H1 (cell line): Measurements from ENCODE around the gene NIPAL1.

Experiments used
- CEBPB ChIP-seq: IDR thresholded peaks from 2 replicates; pipeline ENCODE4 v1.6.1; 2012; ENCODE audit warnings: low read depth, low read length
- EZH2 ChIP-seq: fragments of 200-600 bp; sonication (generic); IDR thresholded peaks from 2 replicates; pipeline ENCODE4 v1.7.1; 2012; ENCODE audit warnings: low read depth, mild to moderate bottlenecking, moderate library complexity, low read length, inconsistent platforms; ENCODE audit not compliant: severe bottlenecking
- POLR2A ChIP-seq, 2 experiments: IDR thresholded peaks; 1 replicate in 1 of 2; 2 replicates in 1 of 2; pipeline ENCODE4 v1.6.1; 2011; ENCODE audit warnings: low read depth in 2 of 2, low read length in 2 of 2, mild to moderate bottlenecking in 2 of 2; ENCODE audit errors: control extremely low read depth in 1 of 2
- SAP30 ChIP-seq: fragments of 300-600 bp; sonication (generic); IDR thresholded peaks from 2 replicates; pipeline ENCODE4 v1.7.1; 2012; ENCODE audit warnings: low read length, moderate library complexity, mild to moderate bottlenecking, inconsistent platforms; ENCODE audit not compliant: insufficient read depth, insufficient replicate concordance
- SIN3A ChIP-seq, 2 experiments: IDR thresholded peaks in 1 of 2; conservative IDR thresholded peaks in 1 of 2; 2 replicates each; pipeline ENCODE4 v1.6.1; 2011 to 2012; ENCODE audit warnings: low read length in 2 of 2, improper control_type of control experiment in 1 of 2, low read depth in 1 of 2, mild to moderate bottlenecking in 1 of 2
- SUZ12 ChIP-seq: fragments of 200-600 bp; sonication (generic); IDR thresholded peaks from 2 replicates; pipeline ENCODE4 v1.6.1; 2012; ENCODE audit warnings: mild to moderate bottlenecking, inconsistent platforms, low read length, moderate library complexity, mixed read lengths
- TF ChIP-seq, protein P1 (sequence below), 3 experiments: IDR thresholded peaks; 1 replicate in 2 of 3; 2 replicates in 1 of 3; pipeline versions ENCODE4 v1.5.1 to v1.6.1; 2011; ENCODE audit warnings: low read length in 3 of 3, mild to moderate bottlenecking in 3 of 3, inconsistent platforms in 2 of 3, low read depth in 1 of 3, moderate library complexity in 1 of 3; ENCODE audit not compliant: insufficient read depth in 1 of 3; ENCODE audit errors: control extremely low read depth in 1 of 3

DNA sequence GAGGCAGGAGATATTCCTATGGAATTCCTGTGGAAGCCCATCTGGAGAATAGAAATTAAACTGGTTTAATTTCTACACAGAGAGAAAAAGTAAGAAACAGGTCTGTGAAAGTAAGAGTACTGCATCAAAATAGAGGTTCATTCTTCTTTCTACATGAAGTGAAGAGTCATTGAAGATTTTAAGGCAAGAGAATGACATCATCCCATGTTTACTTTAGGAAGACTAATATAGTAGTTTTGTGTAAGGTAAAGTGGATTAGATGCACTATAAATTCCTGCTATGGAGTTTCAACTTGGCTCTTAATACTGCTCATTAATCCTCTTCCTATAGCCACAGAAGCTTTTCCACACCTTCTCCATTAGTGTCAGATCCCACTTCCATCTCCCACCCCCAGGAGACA, 47.7 kb upstream of the NIPAL1 start:
- no peak for TF ChIP-seq EZH2
- no peak for TF ChIP-seq POLR2A (IDR thresholded peaks at IDR 0.05; ENCODE audit: control extremely low read depth in 1 of 2, low read depth in 2 of 2, low read length in 2 of 2)
- no peak for TF ChIP-seq SIN3A (conservative IDR thresholded peaks at IDR 0.05 in 1 of 2, IDR thresholded peaks at IDR 0.05 in 1 of 2; ENCODE audit: low read depth in 1 of 2, low read length in 2 of 2)
- TF ChIP-seq SAP30: no peak
- TF ChIP-seq CEBPB: no peak
- TF ChIP-seq, protein P1, sequence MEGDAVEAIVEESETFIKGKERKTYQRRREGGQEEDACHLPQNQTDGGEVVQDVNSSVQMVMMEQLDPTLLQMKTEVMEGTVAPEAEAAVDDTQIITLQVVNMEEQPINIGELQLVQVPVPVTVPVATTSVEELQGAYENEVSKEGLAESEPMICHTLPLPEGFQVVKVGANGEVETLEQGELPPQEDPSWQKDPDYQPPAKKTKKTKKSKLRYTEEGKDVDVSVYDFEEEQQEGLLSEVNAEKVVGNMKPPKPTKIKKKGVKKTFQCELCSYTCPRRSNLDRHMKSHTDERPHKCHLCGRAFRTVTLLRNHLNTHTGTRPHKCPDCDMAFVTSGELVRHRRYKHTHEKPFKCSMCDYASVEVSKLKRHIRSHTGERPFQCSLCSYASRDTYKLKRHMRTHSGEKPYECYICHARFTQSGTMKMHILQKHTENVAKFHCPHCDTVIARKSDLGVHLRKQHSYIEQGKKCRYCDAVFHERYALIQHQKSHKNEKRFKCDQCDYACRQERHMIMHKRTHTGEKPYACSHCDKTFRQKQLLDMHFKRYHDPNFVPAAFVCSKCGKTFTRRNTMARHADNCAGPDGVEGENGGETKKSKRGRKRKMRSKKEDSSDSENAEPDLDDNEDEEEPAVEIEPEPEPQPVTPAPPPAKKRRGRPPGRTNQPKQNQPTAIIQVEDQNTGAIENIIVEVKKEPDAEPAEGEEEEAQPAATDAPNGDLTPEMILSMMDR (IDR thresholded peaks at IDR 0.05; ENCODE audit: control extremely low read depth in 1 of 3, insufficient read depth in 1 of 3, low read depth in 1 of 3, low read length in 3 of 3): no peak
- TF ChIP-seq SUZ12: no peak
